Right atrium auricular region (tissue), 2 donors: ENCODE measurements around the gene TSPAN9. TPM values are rescaled to one million over a fixed set of nuclear protein-coding genes. Genes with fewer than 3 reads are reported as not detected.

Experiments
- DNase-seq: peaks from one replicate; pipeline ENCODE4 v3.0.0-alpha.2; 2019; ENCODE audit warnings: low spot score
- H3K27ac ChIP-seq, 2 donors: fragments of 200-600 bp; sonication (generic); 1 replicate in 1 of 2; 2 replicates in 1 of 2; pipeline ENCODE4 v1.5.1; 2016 to 2019
- H3K27me3 ChIP-seq, 2 donors: fragments of 200-600 bp; sonication (generic); one replicate each; pipeline versions ENCODE4 v1.5.1 to v1.6.0; 2017 to 2019
- H3K36me3 ChIP-seq: fragments of 200-600 bp; sonication (generic); one replicate; pipeline ENCODE4 v1.5.1; 2016
- H3K4me1 ChIP-seq, 2 donors: fragments of 200-600 bp; sonication (generic); one replicate each; pipeline versions ENCODE4 v1.5.1 to v1.6.0; 2017 to 2019
- H3K4me3 ChIP-seq, 2 donors: fragments of 200-600 bp; sonication (generic); 1 replicate in 1 of 2; 2 replicates in 1 of 2; pipeline ENCODE4 v1.5.1; 2017 to 2019; ENCODE audit warnings: mild to moderate bottlenecking in 1 of 2, moderate library complexity in 1 of 2
- H3K9me3 ChIP-seq, 2 donors: fragments of 200-600 bp; sonication (generic); one replicate each; pipeline ENCODE4 v1.5.1; 2019
- CTCF ChIP-seq, 2 donors: fragments of 200-600 bp; sonication (generic); IDR thresholded peaks; one replicate each; pipeline ENCODE4 v1.5.1; 2019; ENCODE audit warnings: antibody characterized with exemption in 2 of 2
- total RNA-seq, 2 donors: library from RNA; depleted of rRNA; stranded (reverse); fragments of >200 nt; gene quantifications; one replicate each; pipeline ENCODE4 v1.1.0, GENCODE V29; 2016

The TSPAN9 gene
- total RNA-seq, 2 donors from 2014 or later, result 103 to 185 TPM

DNA sequence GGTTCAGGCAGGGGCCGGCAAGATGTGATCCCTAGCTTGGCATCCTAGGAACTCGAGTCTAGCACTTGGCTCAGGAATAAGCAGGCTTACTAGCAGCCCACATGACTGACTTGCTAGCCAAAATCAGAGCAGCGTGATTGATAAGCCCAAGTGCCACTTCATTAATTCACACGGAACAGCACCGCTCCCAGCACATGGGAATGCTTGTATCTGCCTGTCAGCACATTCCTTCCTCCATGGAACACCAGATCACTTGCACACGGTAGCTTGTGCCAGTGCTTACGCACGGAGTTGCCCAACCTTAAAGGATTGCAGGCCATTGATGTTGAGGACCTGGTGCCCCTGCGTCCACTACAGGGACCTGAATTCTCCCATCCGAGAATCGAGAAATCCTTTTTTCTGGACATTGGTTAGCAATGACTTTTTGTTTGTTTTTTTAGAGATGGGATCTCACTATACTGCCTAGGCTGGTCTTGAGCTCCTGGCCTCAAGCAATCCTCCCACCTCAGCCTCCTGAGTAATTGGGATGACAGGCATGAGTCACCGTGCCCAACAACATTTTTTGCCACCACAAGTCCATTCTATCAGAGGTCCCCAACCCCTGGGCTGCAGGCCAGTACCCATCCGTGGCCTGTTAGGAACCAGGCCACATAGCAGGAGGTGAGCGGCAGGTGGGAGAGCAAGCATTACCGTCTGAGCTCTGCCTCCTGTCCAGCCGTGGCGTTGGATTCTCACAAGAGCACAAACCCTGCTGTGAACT is 30.6 kb upstream of the TSPAN9 start:
- H3K27ac ChIP-seq, result peak overlapping the region; percentile 71 to 93
- peak; percentile 73 for DNase-seq
- no peak overlapping the region for H3K4me3 ChIP-seq
- H3K4me1 ChIP-seq, result peaks cover 0 to 40% of the 10 kb centered on the region in 2 donors
- H3K36me3 ChIP-seq, result no peaks in the 10 kb centered on the region
- TF ChIP-seq CTCF (IDR thresholded peaks at IDR 0.05), result no peak
- no peaks in the 10 kb centered on the region for H3K27me3 ChIP-seq
- H3K9me3 ChIP-seq, result no peaks in the 10 kb centered on the region

- Histone ChIP-seq H3K9me3 (no peaks in the 10 kb centered on the region), H3K4me3 (no peak overlapping the region), H3K36me3 (no peaks in the 10 kb centered on the region), H3K27me3 (no peaks in the 10 kb centered on the region), H3K4me1 (peaks cover 0 to 28% of the 10 kb centered on the region in 2 donors), H3K27ac (peak overlapping the region; percentile 71 to 93)
- no peak for DNase-seq
- TF ChIP-seq CTCF (IDR thresholded peaks at IDR 0.05), result no peak
Measured at GRCh38 chr12:3047961-3048360, 29.2 kb upstream of the TSPAN9 start.

DNA sequence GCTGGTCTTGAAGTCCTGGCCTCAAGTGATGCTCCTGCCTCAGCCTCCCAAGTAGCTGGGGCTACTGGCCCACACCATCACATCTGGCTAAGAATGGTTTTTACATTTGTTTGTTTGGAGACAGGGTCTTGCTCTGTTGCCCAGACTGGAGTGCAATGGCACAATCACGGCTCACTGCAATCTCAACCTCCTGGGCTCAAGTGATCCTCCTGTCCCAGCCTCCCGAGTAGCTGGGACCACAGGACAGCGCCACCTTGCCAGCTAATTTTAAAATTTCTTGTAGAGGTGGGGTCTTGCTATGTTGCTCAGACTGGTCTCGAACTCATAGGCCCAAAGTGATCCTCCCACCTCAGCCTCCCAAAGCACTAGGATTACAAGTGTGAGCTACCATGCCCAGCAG is 28.6 kb upstream of the TSPAN9 start:
- TF ChIP-seq CTCF (IDR thresholded peaks at IDR 0.05), result no peak
- Histone ChIP-seq H3K36me3 (no peaks in the 10 kb centered on the region), H3K27ac (peak overlapping the region; percentile 71 to 93), H3K4me3 (no peak overlapping the region), H3K4me1 (peaks cover 0 to 26% of the 10 kb centered on the region in 2 donors), H3K27me3 (no peaks in the 10 kb centered on the region), H3K9me3 (no peaks in the 10 kb centered on the region)
- no peak for DNase-seq

- no peak for DNase-seq
- Histone ChIP-seq H3K36me3 (no peaks in the 10 kb centered on the region), H3K4me3 (no peak overlapping the region), H3K27me3 (no peaks in the 10 kb centered on the region), H3K27ac (peak overlapping the region in 1 of 2 donors; percentile 3), H3K4me1 (peaks cover 0 to 26% of the 10 kb centered on the region in 2 donors), H3K9me3 (no peaks in the 10 kb centered on the region)
- TF ChIP-seq CTCF (IDR thresholded peaks at IDR 0.05), result no peak
Measured at GRCh38 chr12:3049176-3049575, 28.0 kb upstream of the TSPAN9 start.

DNA sequence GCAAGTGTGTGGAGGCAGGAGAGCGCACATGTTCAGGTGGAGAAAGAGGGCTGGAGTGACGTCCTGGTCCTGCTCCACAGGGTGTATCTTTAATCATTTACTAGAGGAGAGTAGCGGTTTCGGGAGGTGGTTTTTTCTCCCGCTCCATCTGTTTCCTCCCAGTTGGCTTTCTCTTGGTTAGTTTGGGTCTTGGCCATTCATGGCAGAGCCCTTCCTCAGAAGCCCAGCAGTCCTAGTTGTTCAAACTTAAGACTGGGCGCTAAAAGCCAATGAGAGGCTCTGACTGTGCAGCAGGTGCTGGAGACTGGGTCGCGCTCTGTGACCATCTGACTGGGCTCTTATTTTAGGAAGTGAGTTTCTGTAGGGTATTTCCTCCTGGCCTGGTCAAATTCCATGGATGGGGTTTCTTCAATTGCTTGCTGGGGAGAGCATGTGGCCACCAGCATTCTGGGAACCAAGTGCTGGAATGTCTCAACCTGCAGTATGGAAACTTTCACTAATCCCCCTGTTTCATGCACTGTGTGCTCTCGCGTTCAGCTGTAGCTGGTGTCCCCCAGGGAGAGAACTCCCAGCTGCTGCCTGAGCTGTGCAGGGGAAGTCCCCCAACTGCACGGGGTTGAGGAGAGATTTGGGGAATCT is 27.4 kb upstream of the TSPAN9 start:
- Histone ChIP-seq H3K4me1 (peaks cover 0 to 26% of the 10 kb centered on the region in 2 donors), H3K4me3 (no peak overlapping the region), H3K27me3 (no peaks in the 10 kb centered on the region), H3K27ac (peak overlapping the region in 1 of 2 donors; percentile 3), H3K9me3 (no peaks in the 10 kb centered on the region), H3K36me3 (no peaks in the 10 kb centered on the region)
- no peak for TF ChIP-seq CTCF (IDR thresholded peaks at IDR 0.05)
- no peak for DNase-seq
